Measurements from ENCODE around the gene ZNF784.

ZNF784 gene

DNA sequence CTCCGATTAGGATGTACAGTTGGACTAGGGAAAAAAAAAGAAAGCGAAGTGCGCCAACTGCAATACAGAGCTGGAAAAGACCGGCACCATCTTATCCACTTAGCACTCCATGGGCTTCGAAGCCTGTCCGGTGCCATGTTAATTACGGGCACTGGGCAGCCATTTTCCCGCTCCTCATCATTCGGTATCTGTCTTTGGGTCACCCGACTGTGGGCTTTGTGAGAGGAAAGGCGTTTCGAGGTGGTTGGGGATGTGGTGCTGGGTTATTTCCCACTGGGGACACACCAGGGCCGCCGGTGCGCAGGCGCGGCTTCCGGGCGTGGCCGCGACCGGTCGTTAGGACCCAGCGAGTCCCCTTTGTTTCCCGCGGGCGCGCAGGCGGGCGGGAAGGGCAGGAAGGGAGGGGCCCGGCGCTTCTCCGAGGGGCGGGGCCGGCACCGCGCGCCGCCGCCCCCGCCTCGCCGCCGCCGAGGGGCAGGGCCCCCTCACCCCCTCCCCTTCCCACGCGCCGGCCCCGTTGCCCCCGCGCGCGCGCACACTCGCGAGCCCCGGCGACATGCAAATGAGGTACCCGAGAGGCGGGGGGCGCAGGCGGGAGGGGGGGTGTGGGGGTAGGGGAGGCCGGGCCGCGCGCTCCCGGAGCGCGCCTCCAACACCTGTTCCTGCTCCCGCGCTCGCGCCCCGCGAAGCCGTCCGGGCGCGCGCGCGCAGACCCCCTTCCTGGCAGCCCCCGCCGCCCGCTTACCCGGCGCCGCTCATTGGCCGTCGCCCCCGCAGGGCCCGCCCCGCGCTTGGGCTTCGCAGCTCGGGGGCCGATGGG lies 24.3 kb downstream of the ZNF784 start, which contains the start of gene ZNF524:
Gene ZNF524 (plus strand): TSS at position 447 of the 820 bp plus-strand sequence. CDS start 1,825 bp downstream, outside the sequence.
- in situ Hi-C loops (cut with MboI; ENCODE audit: low sequenced_read_pairs, unreplicated experiment) = no loop called here
- TF ChIP-seq, protein P1, sequence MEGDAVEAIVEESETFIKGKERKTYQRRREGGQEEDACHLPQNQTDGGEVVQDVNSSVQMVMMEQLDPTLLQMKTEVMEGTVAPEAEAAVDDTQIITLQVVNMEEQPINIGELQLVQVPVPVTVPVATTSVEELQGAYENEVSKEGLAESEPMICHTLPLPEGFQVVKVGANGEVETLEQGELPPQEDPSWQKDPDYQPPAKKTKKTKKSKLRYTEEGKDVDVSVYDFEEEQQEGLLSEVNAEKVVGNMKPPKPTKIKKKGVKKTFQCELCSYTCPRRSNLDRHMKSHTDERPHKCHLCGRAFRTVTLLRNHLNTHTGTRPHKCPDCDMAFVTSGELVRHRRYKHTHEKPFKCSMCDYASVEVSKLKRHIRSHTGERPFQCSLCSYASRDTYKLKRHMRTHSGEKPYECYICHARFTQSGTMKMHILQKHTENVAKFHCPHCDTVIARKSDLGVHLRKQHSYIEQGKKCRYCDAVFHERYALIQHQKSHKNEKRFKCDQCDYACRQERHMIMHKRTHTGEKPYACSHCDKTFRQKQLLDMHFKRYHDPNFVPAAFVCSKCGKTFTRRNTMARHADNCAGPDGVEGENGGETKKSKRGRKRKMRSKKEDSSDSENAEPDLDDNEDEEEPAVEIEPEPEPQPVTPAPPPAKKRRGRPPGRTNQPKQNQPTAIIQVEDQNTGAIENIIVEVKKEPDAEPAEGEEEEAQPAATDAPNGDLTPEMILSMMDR (IDR thresholded peaks at IDR 0.05; ENCODE audit: borderline replicate concordance, control extremely low read depth, extremely low read depth, insufficient read depth, missing control alignments) = no peak
- DNase-seq (ENCODE audit: low spot score) = peak; percentile 90

DNA sequence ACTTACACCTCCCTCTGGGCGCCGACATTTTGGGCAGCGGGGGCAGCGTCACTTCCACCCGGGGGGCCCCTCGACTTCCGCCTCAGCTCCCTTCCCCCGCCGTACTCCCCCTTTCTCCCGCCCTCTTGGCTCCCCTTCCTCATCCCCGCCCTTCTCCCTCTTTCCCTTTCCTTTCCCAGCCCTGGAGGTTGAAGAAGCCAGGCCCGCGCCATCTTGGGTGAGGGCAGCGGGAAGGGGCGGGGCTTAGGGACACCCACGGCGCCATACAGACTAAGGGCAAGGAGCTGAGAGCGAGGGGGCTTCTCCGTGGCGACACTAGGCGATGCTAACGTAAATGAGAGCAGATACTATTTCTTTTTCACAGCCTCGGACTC lies 24.9 kb downstream of the ZNF784 start, which contains the start of gene FIZ1:
Gene FIZ1 (minus strand): TSS at position 50 of the 374 bp plus-strand sequence. CDS start 1,652 bp downstream, outside the sequence.
- DNase-seq (ENCODE audit: low spot score) = peak; percentile 88
- TF ChIP-seq, protein P1 (IDR thresholded peaks at IDR 0.05; ENCODE audit: borderline replicate concordance, control extremely low read depth, extremely low read depth, insufficient read depth, missing control alignments) = no peak
- in situ Hi-C loops (cut with MboI; ENCODE audit: low sequenced_read_pairs, unreplicated experiment) = no loop called here

DNA sequence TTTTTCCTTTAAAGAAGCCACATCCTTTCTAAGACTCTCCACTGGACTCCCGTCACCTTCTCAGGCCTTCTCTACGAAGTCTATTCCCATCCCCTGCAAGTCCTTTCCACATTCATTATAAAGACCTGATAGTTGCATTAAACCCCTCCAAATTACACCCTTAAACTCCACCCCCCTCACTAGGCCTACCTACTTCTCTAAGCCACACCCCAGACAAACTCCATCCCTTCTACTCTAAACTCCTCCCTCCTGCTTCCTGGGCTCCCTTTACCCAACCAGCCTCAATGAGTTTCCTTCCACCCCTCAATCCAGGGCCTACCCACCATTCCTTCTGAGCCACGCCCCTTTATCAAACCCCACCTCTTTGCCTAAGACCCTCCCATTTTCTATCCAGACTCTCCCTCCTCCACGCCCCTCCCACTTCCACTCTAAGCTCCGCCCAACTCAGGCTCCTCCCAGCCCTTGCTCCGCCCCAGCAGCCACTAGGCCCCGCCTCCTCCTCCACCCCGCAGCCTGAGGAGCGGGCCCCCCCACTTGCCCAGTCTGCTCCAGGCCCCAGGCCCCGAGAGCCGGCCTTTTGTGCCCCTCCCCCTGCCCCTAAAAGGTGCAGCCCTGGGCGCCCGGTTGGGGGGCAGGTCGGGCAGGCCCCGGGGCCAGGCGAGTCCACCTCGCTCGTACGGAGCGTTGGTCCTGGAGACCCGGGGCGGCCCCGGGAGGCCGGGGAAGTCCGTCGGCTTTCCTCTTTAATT lies 25.5 kb downstream of the ZNF784 start:
- TF ChIP-seq, protein P1 (IDR thresholded peaks at IDR 0.05; ENCODE audit: borderline replicate concordance, control extremely low read depth, extremely low read depth, insufficient read depth, missing control alignments) = no peak
- DNase-seq (ENCODE audit: low spot score) = peak; percentile 89
- in situ Hi-C loops (cut with MboI; ENCODE audit: low sequenced_read_pairs, unreplicated experiment) = no loop called here

DNA sequence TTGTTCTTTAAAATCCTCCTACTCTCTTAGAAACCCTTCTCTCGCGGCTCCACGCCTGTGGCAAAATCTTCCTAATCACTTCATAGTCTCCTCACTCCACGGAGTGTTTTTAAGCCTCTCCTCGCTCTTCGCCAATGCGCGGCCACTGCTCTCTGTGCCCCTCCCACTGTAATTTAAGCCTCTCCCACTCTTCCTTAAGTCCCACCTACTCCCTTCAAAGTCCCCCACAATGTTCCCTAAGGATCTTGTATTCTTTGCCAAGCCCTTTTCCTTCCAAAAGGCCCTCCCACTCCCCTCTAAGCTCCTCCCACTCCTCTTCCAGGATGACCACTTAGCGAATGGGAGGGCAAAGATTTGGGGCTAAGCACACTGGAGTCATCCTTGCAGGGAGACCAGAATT lies 26.3 kb downstream of the ZNF784 start:
- in situ Hi-C loops (cut with MboI; ENCODE audit: low sequenced_read_pairs, unreplicated experiment) = no loop called here
- TF ChIP-seq, protein P1 (IDR thresholded peaks at IDR 0.05; ENCODE audit: borderline replicate concordance, control extremely low read depth, extremely low read depth, insufficient read depth, missing control alignments) = no peak
- DNase-seq (ENCODE audit: low spot score) = no peak

DNA sequence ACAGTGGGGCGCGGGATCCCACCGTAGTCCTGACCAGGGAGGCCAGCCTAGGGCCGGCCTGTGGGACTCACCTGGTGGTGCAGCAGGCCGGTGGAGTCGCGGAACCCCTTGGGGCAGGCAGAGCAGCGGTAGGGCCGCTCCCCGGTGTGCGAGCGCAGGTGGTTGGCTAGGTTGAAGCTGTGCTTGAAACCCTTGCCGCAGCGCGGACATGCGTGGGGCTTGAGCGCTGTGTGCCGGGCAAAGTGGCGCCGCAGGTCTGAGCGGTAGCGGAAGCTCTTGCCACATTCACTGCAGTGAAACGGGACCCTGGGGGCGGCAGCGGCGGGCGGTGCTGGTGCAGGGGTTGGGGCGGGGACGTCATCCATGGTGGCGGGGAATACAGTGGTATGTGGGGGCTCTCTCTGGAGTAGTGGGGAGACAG lies 26.9 kb downstream of the ZNF784 start:
- TF ChIP-seq, protein P1 (IDR thresholded peaks at IDR 0.05; ENCODE audit: borderline replicate concordance, control extremely low read depth, extremely low read depth, insufficient read depth, missing control alignments) = no peak
- in situ Hi-C loops (cut with MboI; ENCODE audit: low sequenced_read_pairs, unreplicated experiment) = no loop called here
- DNase-seq (ENCODE audit: low spot score) = no peak

DNA sequence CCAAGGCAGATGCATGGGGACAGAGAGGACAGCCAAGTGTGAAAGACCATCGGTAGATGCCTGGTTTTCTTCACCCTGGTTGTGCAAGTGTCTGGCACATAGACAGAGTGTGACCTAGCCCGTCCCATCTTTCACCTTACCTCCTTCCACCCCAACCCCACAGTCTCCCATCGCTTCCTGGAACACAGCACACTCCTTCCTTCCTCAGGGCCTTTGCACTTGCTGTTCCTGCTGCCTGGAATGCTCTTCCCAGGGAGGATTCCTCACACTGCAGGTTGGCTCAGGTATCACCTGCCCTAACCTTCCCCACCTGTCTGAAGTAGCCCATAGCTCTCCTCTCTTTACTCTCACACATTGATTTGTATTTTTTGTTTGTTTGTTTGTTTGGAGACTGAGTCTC lies 28.1 kb downstream of the ZNF784 start:
- in situ Hi-C loops (cut with MboI; ENCODE audit: low sequenced_read_pairs, unreplicated experiment) = no loop called here
- DNase-seq (ENCODE audit: low spot score) = no peak
- TF ChIP-seq, protein P1 (IDR thresholded peaks at IDR 0.05; ENCODE audit: borderline replicate concordance, control extremely low read depth, extremely low read depth, insufficient read depth, missing control alignments) = no peak
